Neural cell (in vitro differentiated cells): Measurements from ENCODE around the gene SPECC1. TPM values are rescaled to one million over a fixed set of nuclear protein-coding genes. Genes with fewer than 3 reads are reported as not detected.

Experiments used
- H2AFZ ChIP-seq: fragments of 200-600, 300-800 bp; sonication (generic), shearing (Covaris generic); 2 replicates; pipeline ENCODE4 v1.6.0; 2014; ENCODE audit warnings: low read depth, mild to moderate bottlenecking, antibody characterized with exemption, low read length, moderate library complexity
- H3F3A ChIP-seq: fragments of 200-600 bp; shearing (Covaris generic); 2 replicates; pipeline ENCODE4 v1.6.1; 2016; ENCODE audit warnings: mild to moderate bottlenecking, moderate library complexity, mixed read lengths, antibody characterized with exemption, low read length; ENCODE audit not compliant: insufficient read depth, poor library complexity, severe bottlenecking
- H3K27ac ChIP-seq: fragments of 200-600, 300-800 bp; sonication (generic), shearing (Covaris generic); 2 replicates; pipeline ENCODE4 v1.5.1; 2014; ENCODE audit warnings: mild to moderate bottlenecking, low read length, moderate library complexity
- H3K27me3 ChIP-seq: fragments of 300-800, 200-600 bp; sonication (generic), shearing (Covaris generic); 2 replicates; pipeline ENCODE4 v1.6.0; 2014; ENCODE audit warnings: mild to moderate bottlenecking, low read depth, low read length, moderate library complexity; ENCODE audit not compliant: insufficient read depth
- H3K36me3 ChIP-seq: fragments of 300-800, 200-600 bp; sonication (generic), shearing (Covaris generic); 2 replicates; pipeline ENCODE4 v1.5.1; 2014; ENCODE audit warnings: mild to moderate bottlenecking, antibody characterized with exemption, low read length, moderate library complexity; ENCODE audit not compliant: insufficient read depth
- H3K4me2 ChIP-seq: fragments of 300-800, 200-600 bp; sonication (generic), shearing (Covaris generic); 2 replicates; pipeline ENCODE4 v1.6.0; 2014; ENCODE audit warnings: mild to moderate bottlenecking, low read length
- H3K4me3 ChIP-seq: fragments of 300-800, 200-600 bp; sonication (generic), shearing (Covaris generic); 2 replicates; pipeline ENCODE4 v1.5.1; 2014; ENCODE audit warnings: mild to moderate bottlenecking, low read length, moderate library complexity
- H3K79me2 ChIP-seq: fragments of 200-600 bp; shearing (Covaris generic); replicated peaks from 2 replicates; pipeline ENCODE4 v1.6.0; 2014; ENCODE audit warnings: mild to moderate bottlenecking, low read length, moderate library complexity; ENCODE audit not compliant: insufficient read depth
- H3K9ac ChIP-seq: fragments of 300-800, 200-600 bp; sonication (generic), shearing (Covaris generic); 2 replicates; pipeline ENCODE4 v1.6.1; 2016; ENCODE audit warnings: mild to moderate bottlenecking, low read length, mixed read lengths
- H3K9me2 ChIP-seq: fragments of 200-600 bp; shearing (Covaris generic); 2 replicates; pipeline ENCODE4 v1.6.1; 2016; ENCODE audit warnings: mild to moderate bottlenecking, low read length, mixed read lengths; ENCODE audit not compliant: insufficient read depth
- H3K9me3 ChIP-seq: fragments of 200-600, 300-800 bp; sonication (generic), shearing (Covaris generic); 2 replicates; pipeline ENCODE4 v1.6.1; 2016; ENCODE audit warnings: mild to moderate bottlenecking, mixed run types, low read length, moderate library complexity, mixed read lengths
- H4K20me1 ChIP-seq: fragments of 200-600 bp; shearing (Covaris generic); 2 replicates; pipeline ENCODE4 v1.6.1; 2016; ENCODE audit warnings: mild to moderate bottlenecking, mixed run types; ENCODE audit not compliant: insufficient read depth
- EP300 ChIP-seq: fragments of 450-650 bp; conservative IDR thresholded peaks from 2 replicates; pipeline ENCODE4 v1.6.1; 2014; ENCODE audit warnings: antibody characterized with exemption, mild to moderate bottlenecking, moderate library complexity; ENCODE audit not compliant: poor library complexity, severe bottlenecking
- MXI1 ChIP-seq: fragments of 450-650 bp; conservative IDR thresholded peaks from 2 replicates; pipeline ENCODE4 v1.6.1; 2014; ENCODE audit warnings: antibody characterized with exemption, mild to moderate bottlenecking; ENCODE audit not compliant: poor library complexity, severe bottlenecking
- POLR2AphosphoS5 ChIP-seq: IDR thresholded peaks from 2 replicates; pipeline ENCODE4 v1.6.1; 2012
- RAD21 ChIP-seq: fragments of 450-650 bp; conservative IDR thresholded peaks from 2 replicates; pipeline ENCODE4 v1.6.1; 2014; ENCODE audit warnings: antibody characterized with exemption, mild to moderate bottlenecking, moderate library complexity
- SMC3 ChIP-seq: fragments of 450-650 bp; conservative IDR thresholded peaks from 2 replicates; pipeline ENCODE4 v1.6.1; 2014; ENCODE audit warnings: antibody characterized with exemption, mild to moderate bottlenecking, moderate library complexity; ENCODE audit not compliant: poor library complexity
- TAF1 ChIP-seq: IDR thresholded peaks from 2 replicates; pipeline ENCODE4 v1.6.1; 2012; ENCODE audit warnings: low read depth
- polyA plus RNA-seq: library from polyadenylated mRNA; depleted of rRNA; stranded (reverse); fragments of >200 nt; gene quantifications from 2 replicates; pipeline ENCODE4 v1.2.3, GENCODE V29; 2014
- TF ChIP-seq, protein P1 (sequence below): fragments of 450-650 bp; IDR thresholded peaks from 2 replicates; pipeline ENCODE4 v1.5.1; 2014; ENCODE audit warnings: antibody characterized with exemption, mild to moderate bottlenecking, moderate library complexity; ENCODE audit not compliant: poor library complexity, severe bottlenecking
- TF ChIP-seq, protein P2 (sequence below): IDR thresholded peaks from 2 replicates; pipeline ENCODE4 v1.6.1; 2012; ENCODE audit warnings: borderline replicate concordance

The SPECC1 gene
- polyA plus RNA-seq, 1 donor from 2014 or later = 8.6 TPM

DNA sequence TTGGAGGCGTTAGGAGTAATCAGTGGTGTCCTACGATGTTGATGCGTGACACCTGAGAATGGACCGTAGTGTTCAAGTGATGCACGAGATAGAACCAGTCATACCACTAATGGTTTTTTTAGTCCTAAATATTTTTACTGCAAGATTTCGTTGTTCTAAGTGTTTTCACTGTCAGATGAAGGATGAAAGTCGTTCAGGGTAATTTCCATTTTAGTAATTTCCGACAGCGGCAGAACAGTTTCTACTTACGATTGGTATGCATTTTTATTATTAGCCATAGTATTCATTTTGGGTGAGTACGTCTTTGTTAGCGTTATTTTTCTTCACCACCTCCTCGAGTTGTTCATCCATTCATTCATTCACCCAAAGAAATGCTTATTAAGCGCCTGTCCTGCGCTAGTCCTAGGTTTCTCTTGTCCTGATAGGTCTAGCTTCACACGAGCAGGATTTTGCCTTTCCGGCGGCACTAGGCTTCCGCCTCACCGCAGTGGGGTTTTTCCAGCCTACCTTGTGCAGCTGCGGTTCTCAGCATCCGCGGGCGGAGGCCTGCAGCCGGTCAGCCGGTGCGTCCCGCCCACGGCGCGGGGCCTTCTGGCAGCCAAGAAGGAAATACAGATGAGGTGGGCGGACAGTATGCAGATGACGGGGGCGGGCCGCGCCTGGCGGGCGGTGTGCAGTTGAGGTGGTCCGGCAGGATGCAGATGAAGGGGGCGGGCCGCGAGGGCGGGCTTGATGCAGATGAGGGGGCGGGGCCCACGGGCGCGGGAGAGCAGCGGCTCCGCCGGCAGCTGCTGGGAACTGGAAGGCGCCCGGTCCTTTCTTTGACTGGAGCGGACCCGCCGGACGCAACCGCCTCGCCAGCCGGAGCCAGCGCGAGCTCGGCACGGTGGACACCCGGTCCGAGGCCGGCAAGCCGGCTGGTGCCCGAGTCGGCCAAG is 146.4 kb downstream of the SPECC1 start:
- TF ChIP-seq, protein P1, sequence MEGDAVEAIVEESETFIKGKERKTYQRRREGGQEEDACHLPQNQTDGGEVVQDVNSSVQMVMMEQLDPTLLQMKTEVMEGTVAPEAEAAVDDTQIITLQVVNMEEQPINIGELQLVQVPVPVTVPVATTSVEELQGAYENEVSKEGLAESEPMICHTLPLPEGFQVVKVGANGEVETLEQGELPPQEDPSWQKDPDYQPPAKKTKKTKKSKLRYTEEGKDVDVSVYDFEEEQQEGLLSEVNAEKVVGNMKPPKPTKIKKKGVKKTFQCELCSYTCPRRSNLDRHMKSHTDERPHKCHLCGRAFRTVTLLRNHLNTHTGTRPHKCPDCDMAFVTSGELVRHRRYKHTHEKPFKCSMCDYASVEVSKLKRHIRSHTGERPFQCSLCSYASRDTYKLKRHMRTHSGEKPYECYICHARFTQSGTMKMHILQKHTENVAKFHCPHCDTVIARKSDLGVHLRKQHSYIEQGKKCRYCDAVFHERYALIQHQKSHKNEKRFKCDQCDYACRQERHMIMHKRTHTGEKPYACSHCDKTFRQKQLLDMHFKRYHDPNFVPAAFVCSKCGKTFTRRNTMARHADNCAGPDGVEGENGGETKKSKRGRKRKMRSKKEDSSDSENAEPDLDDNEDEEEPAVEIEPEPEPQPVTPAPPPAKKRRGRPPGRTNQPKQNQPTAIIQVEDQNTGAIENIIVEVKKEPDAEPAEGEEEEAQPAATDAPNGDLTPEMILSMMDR = peak; percentile 51
- no peak for TF ChIP-seq SMC3
- TF ChIP-seq, protein P2, sequence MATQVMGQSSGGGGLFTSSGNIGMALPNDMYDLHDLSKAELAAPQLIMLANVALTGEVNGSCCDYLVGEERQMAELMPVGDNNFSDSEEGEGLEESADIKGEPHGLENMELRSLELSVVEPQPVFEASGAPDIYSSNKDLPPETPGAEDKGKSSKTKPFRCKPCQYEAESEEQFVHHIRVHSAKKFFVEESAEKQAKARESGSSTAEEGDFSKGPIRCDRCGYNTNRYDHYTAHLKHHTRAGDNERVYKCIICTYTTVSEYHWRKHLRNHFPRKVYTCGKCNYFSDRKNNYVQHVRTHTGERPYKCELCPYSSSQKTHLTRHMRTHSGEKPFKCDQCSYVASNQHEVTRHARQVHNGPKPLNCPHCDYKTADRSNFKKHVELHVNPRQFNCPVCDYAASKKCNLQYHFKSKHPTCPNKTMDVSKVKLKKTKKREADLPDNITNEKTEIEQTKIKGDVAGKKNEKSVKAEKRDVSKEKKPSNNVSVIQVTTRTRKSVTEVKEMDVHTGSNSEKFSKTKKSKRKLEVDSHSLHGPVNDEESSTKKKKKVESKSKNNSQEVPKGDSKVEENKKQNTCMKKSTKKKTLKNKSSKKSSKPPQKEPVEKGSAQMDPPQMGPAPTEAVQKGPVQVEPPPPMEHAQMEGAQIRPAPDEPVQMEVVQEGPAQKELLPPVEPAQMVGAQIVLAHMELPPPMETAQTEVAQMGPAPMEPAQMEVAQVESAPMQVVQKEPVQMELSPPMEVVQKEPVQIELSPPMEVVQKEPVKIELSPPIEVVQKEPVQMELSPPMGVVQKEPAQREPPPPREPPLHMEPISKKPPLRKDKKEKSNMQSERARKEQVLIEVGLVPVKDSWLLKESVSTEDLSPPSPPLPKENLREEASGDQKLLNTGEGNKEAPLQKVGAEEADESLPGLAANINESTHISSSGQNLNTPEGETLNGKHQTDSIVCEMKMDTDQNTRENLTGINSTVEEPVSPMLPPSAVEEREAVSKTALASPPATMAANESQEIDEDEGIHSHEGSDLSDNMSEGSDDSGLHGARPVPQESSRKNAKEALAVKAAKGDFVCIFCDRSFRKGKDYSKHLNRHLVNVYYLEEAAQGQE = peak; percentile 68
- TF ChIP-seq TAF1 = no peak
- peak; percentile 34 for TF ChIP-seq EP300
- peak; percentile 88 for TF ChIP-seq POLR2AphosphoS5
- Histone ChIP-seq H3K4me2 (peak overlapping the region; percentile 73), H3K36me3 (no peaks in the 10 kb centered on the region), H4K20me1 (no peaks in the 10 kb centered on the region), H3K9me2 (no peaks in the 10 kb centered on the region), H3K9me3 (no peaks in the 10 kb centered on the region), H3K27me3 (no peaks in the 10 kb centered on the region), H3K9ac (peak overlapping the region; percentile 81), H3K27ac (peak overlapping the region; percentile 72), H3K4me3 (peak overlapping the region; percentile 93), H2AFZ (peak overlapping the region; percentile 30), H3K79me2 (peaks cover 39% of the 10 kb centered on the region), H3F3A (no peaks in the 10 kb centered on the region)

DNA sequence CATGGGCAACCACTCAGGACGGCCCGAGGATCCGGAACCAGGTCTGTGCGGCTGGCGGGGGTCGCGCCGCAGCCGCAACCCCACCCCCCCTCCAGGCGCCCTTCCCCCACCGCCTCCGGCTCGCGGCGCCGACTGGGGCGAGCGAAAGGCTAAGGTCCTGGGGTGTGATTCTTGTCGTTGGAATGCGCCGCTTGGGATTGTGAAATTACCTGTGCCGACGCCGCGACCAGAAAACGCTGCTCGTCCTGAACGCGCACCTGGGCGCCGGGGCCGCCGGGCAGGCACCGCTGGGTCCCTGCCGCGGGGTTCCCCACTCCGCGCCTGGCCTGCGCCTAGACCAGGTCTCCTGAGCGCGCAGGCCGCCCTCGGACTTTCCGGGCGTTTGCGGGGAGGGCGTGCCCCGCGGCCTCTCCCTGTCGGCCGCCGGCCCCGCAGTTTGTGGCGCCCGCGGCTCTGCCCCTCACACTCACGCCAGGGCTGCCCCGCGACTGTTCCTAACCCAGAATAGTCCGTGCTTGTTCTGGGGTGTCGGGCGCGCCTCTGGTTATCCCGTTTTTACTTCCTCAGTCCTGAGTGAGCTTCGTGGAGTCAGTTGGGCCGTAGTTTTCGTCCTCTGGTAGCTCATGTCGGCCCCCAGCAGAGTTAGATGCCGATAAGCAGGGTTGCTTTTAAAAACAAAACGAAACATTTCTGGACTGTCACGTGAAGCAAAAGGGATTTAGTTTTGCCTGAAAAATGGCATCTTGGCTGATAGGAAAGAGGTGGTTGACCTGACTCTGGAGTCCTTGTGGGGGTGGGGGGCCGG is 147.2 kb downstream of the SPECC1 start:
- peaks cover 40% of the 10 kb centered on the region for H3K79me2 ChIP-seq

More for the DNA sequence above, 147.2 kb downstream of the SPECC1 start:
- Histone ChIP-seq H3K9me3 (no peaks in the 10 kb centered on the region), H3K9ac (peak overlapping the region; percentile 81), H3K36me3 (no peaks in the 10 kb centered on the region), H2AFZ (peak overlapping the region; percentile 30), H3K9me2 (no peaks in the 10 kb centered on the region), H3F3A (no peaks in the 10 kb centered on the region), H4K20me1 (no peaks in the 10 kb centered on the region), H3K27me3 (no peaks in the 10 kb centered on the region), H3K4me3 (peak overlapping the region; percentile 93), H3K4me2 (peak overlapping the region; percentile 85), H3K27ac (peak overlapping the region; percentile 72)
- TF ChIP-seq TAF1 (no peak), SMC3 (no peak), RAD21 (peak; percentile 16), MXI1 (peak; percentile 18), POLR2AphosphoS5 (no peak)
